ENCODE data around the gene TMEM45A.
"Not testable (repeated sequence)": the region's sequence is repeated elsewhere in the genome, so short reads cannot be mapped to it uniquely, and the experiment has no call there.

TMEM45A gene

GRCh38 chr3:100536093-100536492 is 43.7 kb downstream of the TMEM45A start:
- no peak for DNase-seq

- no peak for DNase-seq
Measured at GRCh38 chr3:100537646-100538338, 45.4 kb downstream of the TMEM45A start.

GRCh38 chr3:100538339-100538706 is 45.9 kb downstream of the TMEM45A start:
- no peak for DNase-seq

- DNase-seq, result no peak
Measured at GRCh38 chr3:100540791-100541334, 48.4 kb downstream of the TMEM45A start.

- DNase-seq, result not testable (repeated sequence)
Measured at GRCh38 chr3:100541428-100541827, 49.0 kb downstream of the TMEM45A start.

- DNase-seq, result no peak
Measured at GRCh38 chr3:100545371-100545770, 53.0 kb downstream of the TMEM45A start.

GRCh38 chr3:100546020-100546744 is 53.8 kb downstream of the TMEM45A start:
- DNase-seq, result no peak

GRCh38 chr3:100548053-100548452 is 55.6 kb downstream of the TMEM45A start:
- DNase-seq, result no peak

GRCh38 chr3:100553618-100554372 is 61.4 kb downstream of the TMEM45A start:
- DNase-seq, result no peak

- no peak for DNase-seq
Measured at GRCh38 chr3:100554373-100554676, 61.9 kb downstream of the TMEM45A start.

- DNase-seq, result no peak
Measured at GRCh38 chr3:100556673-100557310, 64.4 kb downstream of the TMEM45A start.

GRCh38 chr3:100558233-100558632 is 65.8 kb downstream of the TMEM45A start:
- no peak for DNase-seq

- no peak for DNase-seq
Measured at GRCh38 chr3:100560426-100560825, 68.0 kb downstream of the TMEM45A start.

GRCh38 chr3:100561459-100562158 is 69.2 kb downstream of the TMEM45A start:
- no peak for DNase-seq

- no peak for DNase-seq
Measured at GRCh38 chr3:100562224-100562857, 69.9 kb downstream of the TMEM45A start.

- DNase-seq, result no peak
Measured at GRCh38 chr3:100563228-100563627, 70.8 kb downstream of the TMEM45A start.

GRCh38 chr3:100563652-100564211 is 71.3 kb downstream of the TMEM45A start:
- DNase-seq, result no peak

GRCh38 chr3:100570811-100571210 is 78.4 kb downstream of the TMEM45A start:
- no peak for DNase-seq

GRCh38 chr3:100574536-100574935 is 82.1 kb downstream of the TMEM45A start:
- DNase-seq, result no peak

- DNase-seq, result no peak
Measured at GRCh38 chr3:100575704-100576103, 83.3 kb downstream of the TMEM45A start.

GRCh38 chr3:100577382-100578008 is 85.1 kb downstream of the TMEM45A start:
- no peak for DNase-seq
